RWPE2 (cell line): ENCODE measurements around the gene APPBP2.

Source experiments
- ATAC-seq: fragments of 200-7000 bp; cut with Tn5 transposase; 3 replicates; pipeline ENCODE4 v1.9.1; 2021; ENCODE audit warnings: low read depth
- DNase-seq: peaks from one replicate; pipeline ENCODE4 v3.0.0-alpha.2; 2020; ENCODE audit warnings: low spot score
- H3K27ac ChIP-seq: fragments of 450-650 bp; 2 replicates; pipeline ENCODE4 v1.5.1; 2017; ENCODE audit warnings: mild to moderate bottlenecking; ENCODE audit not compliant: poor library complexity, severe bottlenecking
- H3K27me3 ChIP-seq: fragments of 250-450 bp; sonication (Bioruptor Pico); 2 replicates; pipeline ENCODE4 v1.5.1; 2021; ENCODE audit warnings: mild to moderate bottlenecking, moderate library complexity; ENCODE audit not compliant: insufficient read depth, poor library complexity, severe bottlenecking
- H3K36me3 ChIP-seq: fragments of 250-450 bp; sonication (Bioruptor Pico); 2 replicates; pipeline ENCODE4 v1.5.1; 2020; ENCODE audit warnings: low read depth, mild to moderate bottlenecking, moderate library complexity
- H3K4me1 ChIP-seq: fragments of 250-450 bp; sonication (Bioruptor Pico); 2 replicates; pipeline ENCODE4 v1.5.1; 2021; ENCODE audit warnings: mild to moderate bottlenecking, moderate library complexity; ENCODE audit not compliant: insufficient read depth, poor library complexity, severe bottlenecking
- H3K4me3 ChIP-seq: fragments of 250-450 bp; sonication (Bioruptor Pico); 2 replicates; pipeline ENCODE4 v1.5.1; 2021; ENCODE audit warnings: mild to moderate bottlenecking, moderate library complexity; ENCODE audit not compliant: severe bottlenecking
- H3K9me3 ChIP-seq: fragments of 250-450 bp; sonication (Bioruptor Pico); 2 replicates; pipeline ENCODE4 v1.5.1; 2021; ENCODE audit warnings: mild to moderate bottlenecking, moderate library complexity; ENCODE audit not compliant: severe bottlenecking
- TF ChIP-seq, protein P1 (sequence below): fragments of 450-650 bp; IDR thresholded peaks from one replicate; pipeline ENCODE4 v1.5.1; 2017; ENCODE audit warnings: mild to moderate bottlenecking, moderate library complexity; ENCODE audit not compliant: poor library complexity, severe bottlenecking

The APPBP2 gene

GRCh38 chr17:60562421-60562820, 36.4 kb upstream of the APPBP2 start:
- Histone ChIP-seq H3K27ac (no peak overlapping the region), H3K36me3 (no peaks in the 10 kb centered on the region), H3K4me3 (no peak overlapping the region), H3K9me3 (peaks cover 3% of the 10 kb centered on the region), H3K27me3 (no peaks in the 10 kb centered on the region), H3K4me1 (no peaks in the 10 kb centered on the region)
- no peak for DNase-seq
- TF ChIP-seq, protein P1, sequence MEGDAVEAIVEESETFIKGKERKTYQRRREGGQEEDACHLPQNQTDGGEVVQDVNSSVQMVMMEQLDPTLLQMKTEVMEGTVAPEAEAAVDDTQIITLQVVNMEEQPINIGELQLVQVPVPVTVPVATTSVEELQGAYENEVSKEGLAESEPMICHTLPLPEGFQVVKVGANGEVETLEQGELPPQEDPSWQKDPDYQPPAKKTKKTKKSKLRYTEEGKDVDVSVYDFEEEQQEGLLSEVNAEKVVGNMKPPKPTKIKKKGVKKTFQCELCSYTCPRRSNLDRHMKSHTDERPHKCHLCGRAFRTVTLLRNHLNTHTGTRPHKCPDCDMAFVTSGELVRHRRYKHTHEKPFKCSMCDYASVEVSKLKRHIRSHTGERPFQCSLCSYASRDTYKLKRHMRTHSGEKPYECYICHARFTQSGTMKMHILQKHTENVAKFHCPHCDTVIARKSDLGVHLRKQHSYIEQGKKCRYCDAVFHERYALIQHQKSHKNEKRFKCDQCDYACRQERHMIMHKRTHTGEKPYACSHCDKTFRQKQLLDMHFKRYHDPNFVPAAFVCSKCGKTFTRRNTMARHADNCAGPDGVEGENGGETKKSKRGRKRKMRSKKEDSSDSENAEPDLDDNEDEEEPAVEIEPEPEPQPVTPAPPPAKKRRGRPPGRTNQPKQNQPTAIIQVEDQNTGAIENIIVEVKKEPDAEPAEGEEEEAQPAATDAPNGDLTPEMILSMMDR = no peak
- no peak for ATAC-seq

DNA sequence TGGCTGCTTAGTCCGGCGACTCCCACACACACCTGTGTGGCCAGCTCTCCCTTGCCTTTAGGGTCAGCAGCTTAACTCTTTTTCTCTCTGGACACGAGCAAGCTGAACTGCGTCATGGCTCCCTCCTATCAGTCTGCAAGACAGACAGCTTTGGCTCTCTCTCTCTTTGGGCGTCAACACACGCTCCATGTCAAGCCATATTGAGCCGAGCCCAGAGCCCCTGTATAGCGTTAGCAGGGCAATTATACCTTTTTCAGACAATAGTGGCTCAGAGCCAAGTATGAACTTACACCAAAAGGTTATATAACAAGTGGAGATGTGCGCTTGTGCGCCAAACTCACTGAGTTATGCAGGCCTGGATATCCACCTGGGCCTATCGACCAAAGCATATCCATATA, 34.8 kb upstream of the APPBP2 start:
- H3K4me3 ChIP-seq = no peak overlapping the region
- no peaks in the 10 kb centered on the region for H3K36me3 ChIP-seq
- DNase-seq (no peak), ATAC-seq (no peak)
- no peaks in the 10 kb centered on the region for H3K4me1 ChIP-seq
- TF ChIP-seq, protein P1 = no peak
- peaks cover 3% of the 10 kb centered on the region for H3K9me3 ChIP-seq
- no peak overlapping the region for H3K27ac ChIP-seq
- H3K27me3 ChIP-seq = no peaks in the 10 kb centered on the region

DNA sequence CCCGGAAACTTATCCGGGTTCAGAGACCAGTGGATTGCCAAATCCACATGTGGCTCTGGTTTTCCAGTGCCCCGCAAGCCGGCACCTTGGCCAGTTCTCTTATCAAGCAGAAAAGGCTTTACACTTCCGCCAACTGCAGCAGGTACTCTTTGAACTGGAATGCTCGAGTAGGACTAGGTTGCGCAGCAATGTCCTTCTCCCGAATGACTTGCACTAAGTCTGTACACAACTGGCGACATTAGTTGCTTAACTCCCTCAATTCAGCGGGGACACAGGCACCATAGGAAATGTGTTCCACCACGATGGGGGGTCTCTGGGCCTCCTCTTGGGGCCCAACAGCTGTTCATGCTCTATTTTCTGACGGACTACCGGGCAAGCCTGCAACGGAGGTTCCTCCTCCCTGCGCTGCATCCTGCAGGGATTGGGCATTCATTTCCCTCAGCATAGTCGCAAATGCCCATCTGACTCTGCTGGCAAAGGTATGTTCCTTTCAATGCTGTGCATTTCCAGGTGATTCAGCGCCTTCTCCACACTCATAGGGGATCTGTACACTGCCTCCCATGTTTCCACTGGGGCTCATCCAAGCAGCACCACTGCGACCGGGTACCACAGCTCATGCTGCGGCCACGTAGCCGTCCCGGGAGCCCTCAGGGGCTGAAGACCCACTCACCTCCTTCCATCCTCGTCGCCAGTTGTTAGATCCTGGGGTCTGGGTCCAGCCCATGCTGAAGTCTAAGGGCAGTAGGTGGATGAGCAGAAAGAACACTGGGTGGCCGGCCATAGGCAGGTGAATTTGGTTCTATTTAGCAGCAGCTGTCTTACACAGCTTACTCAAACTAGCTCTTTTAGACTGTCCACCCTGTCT, 34.2 kb upstream of the APPBP2 start:
- H3K4me3 ChIP-seq = no peak overlapping the region
- ATAC-seq (no peak), DNase-seq (no peak)
- H3K27ac ChIP-seq = no peak overlapping the region
- H3K27me3 ChIP-seq = no peaks in the 10 kb centered on the region
- TF ChIP-seq, protein P1 = no peak
- no peaks in the 10 kb centered on the region for H3K36me3 ChIP-seq
- no peaks in the 10 kb centered on the region for H3K4me1 ChIP-seq
- peaks cover 3% of the 10 kb centered on the region for H3K9me3 ChIP-seq

DNA sequence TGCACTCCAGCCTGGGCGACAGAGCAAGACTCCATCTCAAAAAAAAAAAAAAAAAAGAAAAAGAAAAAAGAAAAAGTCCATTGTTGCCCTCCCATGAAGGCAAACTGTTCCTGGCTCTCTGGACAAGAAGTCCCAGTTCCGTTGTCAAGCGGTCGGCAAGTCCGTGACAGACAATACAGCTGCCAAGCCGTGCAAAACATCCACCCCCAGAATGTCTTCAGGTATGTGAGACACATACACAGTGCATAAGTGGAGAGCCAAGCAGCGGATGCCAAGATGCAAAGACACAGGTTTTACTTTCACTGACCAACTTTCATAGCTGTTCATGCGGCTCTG, 33.6 kb upstream of the APPBP2 start:
- Histone ChIP-seq H3K4me3 (no peak overlapping the region), H3K27me3 (no peaks in the 10 kb centered on the region), H3K36me3 (no peaks in the 10 kb centered on the region), H3K27ac (no peak overlapping the region), H3K9me3 (peaks cover 3% of the 10 kb centered on the region), H3K4me1 (no peaks in the 10 kb centered on the region)
- TF ChIP-seq, protein P1 = no peak
- DNase-seq = no peak
- no peak for ATAC-seq

- no peak overlapping the region for H3K27ac ChIP-seq
- ATAC-seq = no peak
Observed at GRCh38 chr17:60557805-60558204, 31.8 kb upstream of the APPBP2 start.

More at GRCh38 chr17:60557805-60558204, 31.8 kb upstream of the APPBP2 start:
- H3K4me3 ChIP-seq = no peak overlapping the region
- no peaks in the 10 kb centered on the region for H3K36me3 ChIP-seq
- H3K4me1 ChIP-seq = no peaks in the 10 kb centered on the region
- TF ChIP-seq, protein P1 = no peak
- H3K27me3 ChIP-seq = no peaks in the 10 kb centered on the region
- peaks cover 3% of the 10 kb centered on the region for H3K9me3 ChIP-seq
- DNase-seq = no peak
